MCF 10A (cell line): ENCODE results near the gene GPR52. TPM values are rescaled to one million over a fixed set of nuclear protein-coding genes. Genes with fewer than 3 reads are reported as not detected.

Experiments
- BruUV-seq: library from RNA; stranded (reverse); fragments of 400-500 nt; replicated peaks from 2 replicates; lab custom pipeline; 2021; lab: Mats Ljungman, UMichigan
- CTCF ChIA-PET: fragments of 300-600 bp; sonication (Branson Sonifier 250); formaldehyde crosslinking; extraction: SDS; loops from one replicate; lab custom pipeline; 2021; ENCODE audit warnings: antibody characterized with exemption, inconsistent platforms; lab: Yijun Ruan, JAX
- POLR2A ChIA-PET: fragments of 300-600, 350-650 bp; sonication (Branson Sonifier 250); formaldehyde crosslinking; extraction: SDS; loops from one replicate; lab custom pipeline; 2020; ENCODE audit warnings: antibody characterized with exemption, inconsistent platforms; lab: Yijun Ruan, JAX
- DNase-seq: peaks from one replicate; pipeline ENCODE4 v3.0.0-alpha.2; 2018; ENCODE audit not compliant: unreplicated experiment
- H3K27ac Mint-ChIP-seq: one replicate; pipeline ENCODE4 v1.8.0; 2022; ENCODE audit warnings: mild to moderate bottlenecking, low read depth, mixed read lengths; ENCODE audit not compliant: unreplicated experiment
- H3K27me3 Mint-ChIP-seq: one replicate; pipeline ENCODE4 v1.8.0; 2022; ENCODE audit warnings: mixed read lengths; ENCODE audit not compliant: insufficient read depth, unreplicated experiment
- H3K36me3 Mint-ChIP-seq: one replicate; pipeline ENCODE4 v1.8.0; 2022; ENCODE audit warnings: mild to moderate bottlenecking, moderate library complexity, mixed read lengths; ENCODE audit not compliant: insufficient read depth, unreplicated experiment
- H3K4me1 Mint-ChIP-seq: one replicate; pipeline ENCODE4 v1.8.0; 2022; ENCODE audit warnings: mixed read lengths; ENCODE audit not compliant: insufficient read depth, unreplicated experiment
- H3K4me3 Mint-ChIP-seq: one replicate; pipeline ENCODE4 v1.8.0; 2022; ENCODE audit warnings: mild to moderate bottlenecking, moderate library complexity, mixed read lengths; ENCODE audit not compliant: unreplicated experiment
- H3K9me3 Mint-ChIP-seq: one replicate; pipeline ENCODE4 v1.8.0; 2022; ENCODE audit warnings: mixed read lengths; ENCODE audit not compliant: unreplicated experiment
- intact Hi-C: fragments of 100-400 bp; cut with micrococcal nuclease; formaldehyde crosslinking; loops from 2 replicates; pipeline ENCODE4 v1.14.1; 2022
- total RNA-seq: library from RNA; stranded (reverse); gene quantifications from 2 replicates; pipeline ENCODE4 v1.2.3, GENCODE V29; 2022
- TF ChIP-seq, protein P1 (sequence below): fragments of 200-600 bp; IDR thresholded peaks from one replicate; pipeline ENCODE4 v1.8.0; 2022; ENCODE audit warnings: antibody characterized with exemption, mild to moderate bottlenecking; ENCODE audit not compliant: unreplicated experiment

The GPR52 gene
- total RNA-seq, 1 experiment from 2014 or later, result 0.86 TPM

DNA sequence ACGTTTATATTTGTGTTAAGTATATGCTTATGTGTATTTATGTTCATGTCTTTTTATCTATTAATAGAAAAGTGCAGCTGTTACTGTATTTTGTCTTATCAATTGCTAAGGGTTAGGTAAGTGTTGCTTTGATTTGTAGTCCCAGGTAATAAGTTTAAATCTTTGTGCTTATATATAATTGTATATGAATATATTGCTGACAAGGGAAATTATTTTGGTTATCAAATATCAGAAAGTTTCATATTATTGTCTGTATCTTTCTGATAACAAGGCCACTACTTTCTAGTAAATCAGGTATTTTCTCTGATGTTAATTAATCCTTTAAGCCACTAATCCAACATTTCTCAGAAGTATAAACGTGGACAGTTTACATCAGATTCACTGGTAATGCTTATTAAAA is 21.3 kb downstream of the GPR52 start:
- POLR2A ChIA-PET, result interaction anchor here (1.1 kb wide), 1 partner anchor 11 kb away, joined by 3 read pairs; no protein-coding TSS in a partner anchor
- no peaks in the 10 kb centered on the region for H3K27me3 Mint-ChIP-seq
- no peak overlapping the region for H3K4me3 Mint-ChIP-seq
- no TSS peak for BruUV-seq
- intact Hi-C loops, result loop anchor here (10.0 kb wide), 1 partner anchor 204 kb away; no protein-coding TSS in a partner anchor
- DNase-seq, result no peak
- CTCF ChIA-PET, result interaction anchor here (0.7 kb wide), 1 partner anchor 206 kb away, joined by 3 read pairs; no protein-coding TSS in a partner anchor
- no peaks in the 10 kb centered on the region for H3K4me1 Mint-ChIP-seq
- H3K9me3 Mint-ChIP-seq, result no peaks in the 10 kb centered on the region
- H3K36me3 Mint-ChIP-seq, result no peaks in the 10 kb centered on the region
- H3K27ac Mint-ChIP-seq, result no peak overlapping the region
- TF ChIP-seq, protein P1, sequence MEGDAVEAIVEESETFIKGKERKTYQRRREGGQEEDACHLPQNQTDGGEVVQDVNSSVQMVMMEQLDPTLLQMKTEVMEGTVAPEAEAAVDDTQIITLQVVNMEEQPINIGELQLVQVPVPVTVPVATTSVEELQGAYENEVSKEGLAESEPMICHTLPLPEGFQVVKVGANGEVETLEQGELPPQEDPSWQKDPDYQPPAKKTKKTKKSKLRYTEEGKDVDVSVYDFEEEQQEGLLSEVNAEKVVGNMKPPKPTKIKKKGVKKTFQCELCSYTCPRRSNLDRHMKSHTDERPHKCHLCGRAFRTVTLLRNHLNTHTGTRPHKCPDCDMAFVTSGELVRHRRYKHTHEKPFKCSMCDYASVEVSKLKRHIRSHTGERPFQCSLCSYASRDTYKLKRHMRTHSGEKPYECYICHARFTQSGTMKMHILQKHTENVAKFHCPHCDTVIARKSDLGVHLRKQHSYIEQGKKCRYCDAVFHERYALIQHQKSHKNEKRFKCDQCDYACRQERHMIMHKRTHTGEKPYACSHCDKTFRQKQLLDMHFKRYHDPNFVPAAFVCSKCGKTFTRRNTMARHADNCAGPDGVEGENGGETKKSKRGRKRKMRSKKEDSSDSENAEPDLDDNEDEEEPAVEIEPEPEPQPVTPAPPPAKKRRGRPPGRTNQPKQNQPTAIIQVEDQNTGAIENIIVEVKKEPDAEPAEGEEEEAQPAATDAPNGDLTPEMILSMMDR, result no peak

DNA sequence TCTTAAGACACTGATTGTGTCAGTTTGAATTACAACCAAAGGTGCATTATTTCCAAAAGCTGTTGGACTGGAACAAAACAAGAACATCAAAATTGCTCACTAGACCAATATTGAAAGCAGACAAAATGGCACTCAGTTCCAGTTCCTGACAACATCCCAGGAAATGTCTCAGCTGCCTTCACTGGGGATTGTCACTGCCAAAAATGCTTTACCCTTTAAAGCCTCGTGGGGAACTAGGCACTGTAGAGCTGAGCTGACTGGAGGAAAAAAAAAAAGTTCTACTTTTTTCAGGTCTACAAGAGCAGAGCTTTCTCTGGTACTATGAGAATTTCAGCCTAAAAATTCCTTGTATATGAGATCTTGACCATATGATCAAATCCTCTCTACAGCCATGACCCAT is 21.9 kb downstream of the GPR52 start:
- no peak overlapping the region for H3K27ac Mint-ChIP-seq
- CTCF ChIA-PET, result interaction anchor here (0.7 to 1.0 kb wide), 4 partner anchors 11 to 211 kb away, joined by 3 to 6 read pairs (median 4); no protein-coding TSS in a partner anchor
- TF ChIP-seq, protein P1, result no peak
- intact Hi-C loops, result loop anchor here (10.0 kb wide), 1 partner anchor 205 kb away; no protein-coding TSS in a partner anchor
- no peaks in the 10 kb centered on the region for H3K9me3 Mint-ChIP-seq
- DNase-seq, result no peak
- POLR2A ChIA-PET, result interaction anchor here (0.6 to 1.1 kb wide), 2 partner anchors 12 to 754 kb away, joined by 3 read pairs; no protein-coding TSS in a partner anchor
- H3K27me3 Mint-ChIP-seq, result no peaks in the 10 kb centered on the region
- no peak overlapping the region for H3K4me3 Mint-ChIP-seq
- H3K4me1 Mint-ChIP-seq, result no peaks in the 10 kb centered on the region
- BruUV-seq, result no TSS peak
- H3K36me3 Mint-ChIP-seq, result no peaks in the 10 kb centered on the region

DNA sequence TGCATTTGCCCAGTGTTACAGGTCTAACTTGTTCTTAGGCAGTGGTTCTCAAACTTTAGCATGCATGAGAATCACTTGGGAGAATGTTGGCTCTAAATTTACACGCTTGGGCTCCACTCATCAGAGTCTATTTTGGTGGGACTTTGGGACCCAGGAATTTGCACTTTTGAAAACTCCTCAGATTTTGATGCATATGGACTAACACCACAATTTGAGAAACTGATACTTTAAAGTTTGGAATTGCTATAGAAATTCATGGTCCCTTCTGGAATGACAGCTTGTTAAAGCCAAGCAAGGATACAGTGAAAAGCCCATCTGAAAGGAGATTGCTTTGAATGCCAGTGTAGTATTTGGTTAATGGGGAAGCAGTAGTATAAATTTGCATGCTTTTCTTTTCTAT is 31.5 kb downstream of the GPR52 start:
- CTCF ChIA-PET, result no interaction called here

DNA sequence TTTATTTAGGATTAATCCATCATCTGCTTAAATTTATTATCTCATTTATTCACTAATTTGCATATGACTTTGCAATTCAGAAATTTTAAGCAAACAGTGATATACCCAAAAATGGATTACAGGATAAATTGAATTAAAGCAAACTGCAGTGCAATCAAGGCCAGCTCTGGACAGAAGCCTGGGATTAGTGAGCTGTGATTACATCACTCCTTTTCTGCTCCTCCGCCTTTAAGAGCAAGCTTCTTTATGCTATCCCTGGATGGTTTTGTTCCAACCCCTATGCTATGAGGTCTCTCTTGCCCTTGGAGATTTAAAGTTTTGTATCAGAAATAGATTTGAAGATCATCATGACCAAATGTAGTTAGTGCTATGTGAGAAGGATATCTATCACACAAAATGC is 32.6 kb downstream of the GPR52 start:
- ChIA-PET POLR2A (interaction anchor here (1.0 kb wide), 1 partner anchor 11 kb away, joined by 3 read pairs; no protein-coding TSS in a partner anchor), CTCF (interaction anchor here (0.5 kb wide), 1 partner anchor 80 kb away, joined by 3 read pairs; no protein-coding TSS in a partner anchor)
- Mint-ChIP-seq H3K9me3 (peaks cover 7% of the 10 kb centered on the region), H3K4me3 (no peak overlapping the region), H3K36me3 (no peaks in the 10 kb centered on the region), H3K4me1 (no peaks in the 10 kb centered on the region), H3K27me3 (no peaks in the 10 kb centered on the region), H3K27ac (no peak overlapping the region)
- no peak for DNase-seq
- BruUV-seq, result no TSS peak
- TF ChIP-seq, protein P1, result no peak
- intact Hi-C loops, result no loop called here

More for the DNA sequence above, 31.5 kb downstream of the GPR52 start:
- POLR2A ChIA-PET, result interaction anchor here (1.0 kb wide), 1 partner anchor 12 kb away, joined by 3 read pairs; no protein-coding TSS in a partner anchor
- Mint-ChIP-seq H3K27ac (no peak overlapping the region), H3K36me3 (no peaks in the 10 kb centered on the region), H3K4me3 (no peak overlapping the region), H3K27me3 (no peaks in the 10 kb centered on the region), H3K4me1 (no peaks in the 10 kb centered on the region), H3K9me3 (peaks cover 7% of the 10 kb centered on the region)
- no TSS peak for BruUV-seq
- no peak for DNase-seq
- intact Hi-C loops, result no loop called here
- TF ChIP-seq, protein P1, result no peak
